Esophagus squamous epithelium (tissue), 4 donors: ENCODE measurements around the gene RAB9A.

Experiments used
- CTCF ChIP-seq, 6 experiments: fragments of 450-650 bp in 4 of 6; fragments of 200-600 bp in 2 of 6; sonication (generic) in 2 of 6; IDR thresholded peaks; one replicate each; pipeline ENCODE4 v1.5.1; 2016 to 2019; ENCODE audit warnings: antibody characterized with exemption in 6 of 6, mild to moderate bottlenecking in 4 of 6, moderate library complexity in 4 of 6
- POLR2A ChIP-seq, 4 donors: fragments of 450-650 bp; IDR thresholded peaks; one replicate each; pipeline ENCODE4 v1.6.1; 2017; ENCODE audit warnings: antibody characterized with exemption in 4 of 4, mild to moderate bottlenecking in 4 of 4, moderate library complexity in 3 of 4

- TF ChIP-seq CTCF (IDR thresholded peaks at IDR 0.05) (no peak), POLR2A (IDR thresholded peaks at IDR 0.05) (no peak)
These were observed 3.9 kb downstream of the RAB9A start for GRCh38 chrX:13692771-13693231.
